HL-60 (cell line): Measurements from ENCODE around the gene R3HDM2.
A peak's percentile ranks its signal among the peaks of the same experiment; 100 is the strongest.

ENCODE experiments used
- DNase-seq, 2 experiments: peaks; one replicate each; pipeline ENCODE4 v3.0.0-alpha.2; 2010 to 2020; ENCODE audit warnings: low read depth in 1 of 2, low spot score in 1 of 2
- H3K27ac ChIP-seq: fragments of 250-450 bp; sonication (Bioruptor Pico); replicated peaks from 2 replicates; pipeline ENCODE4 v1.5.1; 2020; ENCODE audit warnings: mild to moderate bottlenecking, moderate library complexity
- H3K27me3 ChIP-seq: fragments of 250-450 bp; sonication (Bioruptor Pico); 2 replicates; pipeline ENCODE4 v1.5.1; 2021; ENCODE audit warnings: mild to moderate bottlenecking, moderate library complexity; ENCODE audit not compliant: insufficient read depth, poor library complexity, severe bottlenecking
- H3K4me3 ChIP-seq: replicated peaks from 2 replicates; pipeline ENCODE4 v1.5.1; 2011; ENCODE audit warnings: mild to moderate bottlenecking, control low read depth, low read length; ENCODE audit not compliant: insufficient read depth
- CTCF ChIP-seq: IDR thresholded peaks from one replicate; pipeline ENCODE4 v1.5.1; 2011; ENCODE audit warnings: low read length, control low read depth, inconsistent platforms; ENCODE audit not compliant: insufficient read depth
- GABPA ChIP-seq: IDR thresholded peaks from 2 replicates; pipeline ENCODE4 v1.6.1; 2012; ENCODE audit warnings: low read depth
- POLR2AphosphoS5 ChIP-seq: IDR thresholded peaks from 2 replicates; pipeline ENCODE4 v1.6.1; 2012; ENCODE audit warnings: low read depth
- REST ChIP-seq: IDR thresholded peaks from 2 replicates; pipeline ENCODE4 v1.6.1; 2012; ENCODE audit warnings: low read depth; ENCODE audit not compliant: insufficient replicate concordance
- SPI1 ChIP-seq: IDR thresholded peaks from 2 replicates; pipeline ENCODE4 v1.6.1; 2012; ENCODE audit warnings: low read depth, mild to moderate bottlenecking, borderline replicate concordance

R3HDM2 gene

DNA sequence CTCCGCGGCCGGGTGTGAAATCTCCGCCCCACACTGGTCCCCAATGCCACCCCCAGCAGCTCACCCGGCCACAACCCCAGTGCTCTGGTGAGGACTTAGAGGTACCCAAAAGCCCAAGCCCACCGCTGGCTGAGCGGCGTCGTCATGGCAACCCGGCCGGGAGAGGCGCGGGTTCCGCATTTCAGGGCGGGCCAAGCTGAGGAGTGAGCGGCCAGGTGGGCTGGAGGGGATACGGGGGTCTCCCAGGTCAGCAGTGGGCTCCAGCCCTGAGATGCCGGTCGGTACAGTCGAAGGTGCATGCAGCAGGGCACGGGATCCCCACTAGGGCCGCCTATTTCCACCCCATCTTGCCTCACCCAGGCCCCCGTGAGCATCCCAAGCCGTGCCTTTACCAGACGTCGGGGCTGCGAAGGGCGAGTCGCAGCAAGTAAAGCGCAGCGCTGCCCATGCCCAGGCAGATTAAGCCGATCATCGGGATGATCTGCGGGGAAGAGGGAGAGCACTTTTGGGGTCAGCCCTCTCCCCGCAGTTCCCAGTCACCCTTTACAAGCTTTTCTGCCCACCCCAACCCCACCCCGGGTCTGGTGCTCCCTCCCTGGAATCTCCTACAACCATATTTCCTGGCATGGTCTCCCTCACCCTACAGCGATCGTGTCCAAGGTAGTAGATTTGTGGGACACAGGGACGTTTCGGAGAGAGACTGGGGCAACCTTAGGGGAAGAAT, 194.5 kb downstream of the R3HDM2 start:
- Histone ChIP-seq H3K4me3 (no peak overlapping the region), H3K27ac (no peak overlapping the region), H3K27me3 (peaks cover 8% of the 10 kb centered on the region)
- TF ChIP-seq SPI1 (no peak), POLR2AphosphoS5 (peak; percentile 24; the same call in 1 of the 2 replicates), REST (no peak)
- DNase-seq: no peak

DNA sequence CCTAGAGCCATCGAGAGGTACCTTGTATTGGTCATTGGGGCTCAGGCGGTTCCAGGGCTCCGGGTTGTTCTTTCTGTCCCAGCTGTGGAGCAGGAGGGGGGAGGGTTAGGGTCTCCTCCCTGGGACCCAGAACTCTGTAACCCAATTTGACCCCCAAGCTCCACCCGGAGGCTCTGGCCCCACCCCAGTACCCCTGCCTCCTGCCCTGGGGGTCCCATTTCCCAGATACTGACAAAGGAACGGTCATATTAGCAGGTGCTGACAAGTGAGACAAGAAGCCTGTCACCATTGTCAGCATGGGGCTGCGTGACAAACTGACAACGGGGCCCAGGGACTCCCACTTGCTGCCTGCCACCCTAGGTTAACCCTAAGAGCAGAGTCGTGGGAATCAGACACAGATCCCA, 195.1 kb downstream of the R3HDM2 start:
- peaks cover 2% of the 10 kb centered on the region for H3K27me3 ChIP-seq
- H3K27ac ChIP-seq: no peak overlapping the region
- H3K4me3 ChIP-seq: no peak overlapping the region
- TF ChIP-seq POLR2AphosphoS5 (no peak), CTCF (no peak)
- no peak for DNase-seq

- Histone ChIP-seq H3K27me3 (no peaks in the 10 kb centered on the region), H3K27ac (no peak overlapping the region), H3K4me3 (no peak overlapping the region)
- TF ChIP-seq GABPA (no peak), POLR2AphosphoS5 (peak; percentile 47)
- no peak for DNase-seq
These were observed 195.7 kb downstream of the R3HDM2 start for GRCh38 chr12:57235017-57235727.

- H3K27me3 ChIP-seq: no peaks in the 10 kb centered on the region
- DNase-seq: no peak
- H3K4me3 ChIP-seq: no peak overlapping the region
- no peak overlapping the region for H3K27ac ChIP-seq
- TF ChIP-seq POLR2AphosphoS5 (no peak), SPI1 (no peak; the same call in 1 of the 2 replicates), GABPA (no peak)
These were observed 196.2 kb downstream of the R3HDM2 start for GRCh38 chr12:57234571-57235016.

DNA sequence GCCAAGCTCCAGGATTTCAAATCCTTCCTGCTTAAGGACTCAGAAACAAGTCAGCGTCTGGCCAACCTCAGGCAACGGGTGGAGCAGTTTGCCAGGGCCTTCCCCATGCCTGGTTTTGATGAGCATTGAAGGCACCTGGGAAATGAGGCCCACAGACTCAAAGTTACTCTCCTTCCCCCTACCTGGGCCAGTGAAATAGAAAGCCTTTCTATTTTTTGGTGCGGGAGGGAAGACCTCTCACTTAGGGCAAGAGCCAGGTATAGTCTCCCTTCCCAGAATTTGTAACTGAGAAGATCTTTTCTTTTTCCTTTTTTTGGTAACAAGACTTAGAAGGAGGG, 196.6 kb downstream of the R3HDM2 start:
- Histone ChIP-seq H3K27me3 (no peaks in the 10 kb centered on the region), H3K27ac (no peak overlapping the region), H3K4me3 (no peak overlapping the region)

More for the DNA sequence above, 196.6 kb downstream of the R3HDM2 start:
- no peak for TF ChIP-seq REST
- TF ChIP-seq POLR2AphosphoS5: no peak
- TF ChIP-seq GABPA: no peak
- TF ChIP-seq SPI1: no peak
- no peak for TF ChIP-seq CTCF
- DNase-seq: no peak
